Brain microvascular endothelial cell (primary cell): Measurements from ENCODE around the gene ITGA8.
"Not testable (repeated sequence)": the region's sequence is repeated elsewhere in the genome, so short reads cannot be mapped to it uniquely, and the experiment has no call there.

Source experiments
- DNase-seq: peaks from one replicate; pipeline ENCODE4 v3.0.0-alpha.2; 2020
- H3K27ac ChIP-seq: fragments of 250-450 bp; sonication (Bioruptor Pico); 2 replicates; pipeline ENCODE4 v1.5.1; 2020; ENCODE audit warnings: mild to moderate bottlenecking, moderate library complexity
- H3K27me3 ChIP-seq: fragments of 250-450 bp; sonication (Bioruptor Pico); replicated peaks from 2 replicates; pipeline ENCODE4 v1.5.1; 2020; ENCODE audit warnings: mild to moderate bottlenecking
- H3K36me3 ChIP-seq: fragments of 250-450 bp; sonication (Bioruptor Pico); replicated peaks from 2 replicates; pipeline ENCODE4 v1.5.1; 2020; ENCODE audit warnings: mild to moderate bottlenecking
- H3K4me3 ChIP-seq: 2 replicates; pipeline ENCODE4 v1.5.1; 2011; ENCODE audit warnings: low read depth, mild to moderate bottlenecking, control low read depth, low read length, moderate library complexity
- CTCF ChIP-seq: IDR thresholded peaks from 2 replicates; pipeline ENCODE4 v1.5.1; 2011; ENCODE audit warnings: low read depth, mild to moderate bottlenecking, moderate library complexity, low read length, control low read depth, inconsistent platforms; ENCODE audit errors: missing control alignments
- in situ Hi-C: cut with HindIII; loops from 2 replicates; pipeline ENCODE4 v1.10.0; 2017; ENCODE audit warnings: low sequenced_read_pairs, low pct_ligation_motif_present

ITGA8 gene

GRCh38 chr10:15719899-15720634 lies at the start of gene ITGA8:
Gene ITGA8, minus strand, starts transcription at chr10:15719922. Its CDS starts 151 bp downstream, at chr10:15719771.
- Histone ChIP-seq H3K27ac (no peak within 1 kb of the TSS), H3K27me3 (peaks cover 11% of the 10 kb centered on the region), H3K4me3 (peak within 1 kb of the TSS; percentile 41), H3K36me3 (no peaks in the 10 kb centered on the region)
- peak; percentile 24 for DNase-seq
- TF ChIP-seq CTCF: peak; percentile 67
- in situ Hi-C loops: loop anchor here (25.0 kb wide), 1 partner anchor 283 kb away; no protein-coding TSS in a partner anchor

GRCh38 chr10:15764892-15765454 lies 45.3 kb upstream of the ITGA8 start:
- Histone ChIP-seq H3K27ac (no peak overlapping the region), H3K27me3 (no peaks in the 10 kb centered on the region), H3K4me3 (no peak overlapping the region), H3K36me3 (no peaks in the 10 kb centered on the region)
- no peak for TF ChIP-seq CTCF
- no peak for DNase-seq
- in situ Hi-C loops: no loop called here

GRCh38 chr10:15763006-15763405 lies 43.3 kb upstream of the ITGA8 start:
- in situ Hi-C loops: no loop called here
- H3K36me3 ChIP-seq: no peaks in the 10 kb centered on the region
- H3K4me3 ChIP-seq: no peak overlapping the region
- H3K27ac ChIP-seq: no peak overlapping the region
- DNase-seq: no peak
- TF ChIP-seq CTCF: no peak
- no peaks in the 10 kb centered on the region for H3K27me3 ChIP-seq

GRCh38 chr10:15762239-15762638 lies 42.5 kb upstream of the ITGA8 start:
- in situ Hi-C loops, DNase-seq, H3K27me3 ChIP-seq, H3K4me3 ChIP-seq, H3K36me3 ChIP-seq, H3K27ac ChIP-seq: not testable (repeated sequence)

GRCh38 chr10:15761224-15761623 lies 41.5 kb upstream of the ITGA8 start:
- H3K4me3 ChIP-seq, H3K27ac ChIP-seq, in situ Hi-C loops, H3K36me3 ChIP-seq, DNase-seq, H3K27me3 ChIP-seq: not testable (repeated sequence)

GRCh38 chr10:15760681-15761080 lies 41.0 kb upstream of the ITGA8 start:
- Histone ChIP-seq H3K27ac (no peak overlapping the region), H3K27me3 (no peaks in the 10 kb centered on the region), H3K4me3 (no peak overlapping the region), H3K36me3 (no peaks in the 10 kb centered on the region)
- in situ Hi-C loops: no loop called here
- no peak for DNase-seq
- no peak for TF ChIP-seq CTCF
